Measurements from ENCODE around the gene FOXO3. TPM values are rescaled to one million over a fixed set of nuclear protein-coding genes. Genes with fewer than 3 reads are reported as not detected.

FOXO3 gene
- total RNA-seq, 4 donors from 2014 or later: 34.3 to 61.1 (median 49.7) TPM

- no peak for DNase-seq
- Histone ChIP-seq H3K36me3 (no peaks in the 10 kb centered on the region), H3K9me3 (no peaks in the 10 kb centered on the region), H3K4me3 (no peak overlapping the region), H3K4me1 (peaks cover 0 to 47% (median 5%) of the 10 kb centered on the region in 4 donors), H3K27ac (no peak overlapping the region), H3K27me3 (no peaks in the 10 kb centered on the region)
- no peak for TF ChIP-seq POLR2A (IDR thresholded peaks at IDR 0.05)
- TF ChIP-seq CTCF (IDR thresholded peaks at IDR 0.05): no peak
These were observed 63.3 kb downstream of the FOXO3 start for GRCh38 chr6:108623995-108624394.

GRCh38 chr6:108625581-108625980 lies 64.9 kb downstream of the FOXO3 start:
- no peak for DNase-seq
- H3K9me3 ChIP-seq: no peaks in the 10 kb centered on the region
- TF ChIP-seq POLR2A (IDR thresholded peaks at IDR 0.05) (no peak), CTCF (IDR thresholded peaks at IDR 0.05) (no peak)
- H3K27me3 ChIP-seq: no peaks in the 10 kb centered on the region
- peaks cover 0 to 40% (median 2%) of the 10 kb centered on the region in 4 donors for H3K4me1 ChIP-seq
- H3K4me3 ChIP-seq: no peak overlapping the region
- H3K36me3 ChIP-seq: no peaks in the 10 kb centered on the region
- no peak overlapping the region for H3K27ac ChIP-seq

- H3K9me3 ChIP-seq: no peaks in the 10 kb centered on the region
- H3K27ac ChIP-seq: no peak overlapping the region
- H3K36me3 ChIP-seq: no peaks in the 10 kb centered on the region
- no peak overlapping the region for H3K4me3 ChIP-seq
- no peak for DNase-seq
- no peaks in the 10 kb centered on the region for H3K27me3 ChIP-seq
- no peak for TF ChIP-seq POLR2A (IDR thresholded peaks at IDR 0.05)
- no peak for TF ChIP-seq CTCF (IDR thresholded peaks at IDR 0.05)
- peaks cover 0 to 37% (median 2%) of the 10 kb centered on the region in 4 donors for H3K4me1 ChIP-seq
These were observed 66.1 kb downstream of the FOXO3 start for GRCh38 chr6:108626777-108627176.

- DNase-seq: no peak
- TF ChIP-seq CTCF (IDR thresholded peaks at IDR 0.05): no peak
- TF ChIP-seq POLR2A (IDR thresholded peaks at IDR 0.05): no peak
- Histone ChIP-seq H3K36me3 (no peaks in the 10 kb centered on the region), H3K4me1 (peaks cover 0 to 41% (median 2%) of the 10 kb centered on the region in 4 donors), H3K27me3 (no peaks in the 10 kb centered on the region), H3K27ac (no peak overlapping the region), H3K4me3 (no peak overlapping the region), H3K9me3 (no peaks in the 10 kb centered on the region)
These were observed 67.2 kb downstream of the FOXO3 start for GRCh38 chr6:108627692-108628550.

- DNase-seq: no peak
- TF ChIP-seq CTCF (IDR thresholded peaks at IDR 0.05) (no peak), POLR2A (IDR thresholded peaks at IDR 0.05) (no peak)
- Histone ChIP-seq H3K27me3 (no peaks in the 10 kb centered on the region), H3K4me3 (no peak overlapping the region), H3K9me3 (no peaks in the 10 kb centered on the region), H3K36me3 (no peaks in the 10 kb centered on the region), H3K4me1 (peaks cover 0 to 35% (median 2%) of the 10 kb centered on the region in 4 donors), H3K27ac (no peak overlapping the region)
These were observed 69.5 kb downstream of the FOXO3 start for GRCh38 chr6:108630050-108630714.
